RWPE2 (cell line): ENCODE results near the gene SLC2A6.

ENCODE experiments used
- ATAC-seq: fragments of 200-7000 bp; cut with Tn5 transposase; 3 replicates; pipeline ENCODE4 v1.9.1; 2021; ENCODE audit warnings: low read depth
- DNase-seq: peaks from one replicate; pipeline ENCODE4 v3.0.0-alpha.2; 2020; ENCODE audit warnings: low spot score
- H3K27ac ChIP-seq: fragments of 450-650 bp; 2 replicates; pipeline ENCODE4 v1.5.1; 2017; ENCODE audit warnings: mild to moderate bottlenecking; ENCODE audit not compliant: poor library complexity, severe bottlenecking
- H3K27me3 ChIP-seq: fragments of 250-450 bp; sonication (Bioruptor Pico); 2 replicates; pipeline ENCODE4 v1.5.1; 2021; ENCODE audit warnings: mild to moderate bottlenecking, moderate library complexity; ENCODE audit not compliant: insufficient read depth, poor library complexity, severe bottlenecking
- H3K36me3 ChIP-seq: fragments of 250-450 bp; sonication (Bioruptor Pico); 2 replicates; pipeline ENCODE4 v1.5.1; 2020; ENCODE audit warnings: low read depth, mild to moderate bottlenecking, moderate library complexity
- H3K4me1 ChIP-seq: fragments of 250-450 bp; sonication (Bioruptor Pico); 2 replicates; pipeline ENCODE4 v1.5.1; 2021; ENCODE audit warnings: mild to moderate bottlenecking, moderate library complexity; ENCODE audit not compliant: insufficient read depth, poor library complexity, severe bottlenecking
- H3K4me3 ChIP-seq: fragments of 250-450 bp; sonication (Bioruptor Pico); 2 replicates; pipeline ENCODE4 v1.5.1; 2021; ENCODE audit warnings: mild to moderate bottlenecking, moderate library complexity; ENCODE audit not compliant: severe bottlenecking
- H3K9me3 ChIP-seq: fragments of 250-450 bp; sonication (Bioruptor Pico); 2 replicates; pipeline ENCODE4 v1.5.1; 2021; ENCODE audit warnings: mild to moderate bottlenecking, moderate library complexity; ENCODE audit not compliant: severe bottlenecking
- CTCF ChIP-seq: fragments of 450-650 bp; IDR thresholded peaks from one replicate; pipeline ENCODE4 v1.5.1; 2017; ENCODE audit warnings: mild to moderate bottlenecking, moderate library complexity; ENCODE audit not compliant: poor library complexity, severe bottlenecking

Gene SLC2A6

GRCh38 chr9:133518200-133518599 lies 39.3 kb upstream of the SLC2A6 start:
- TF ChIP-seq CTCF, result no peak
- H3K27ac ChIP-seq, result no peak overlapping the region
- no peaks in the 10 kb centered on the region for H3K9me3 ChIP-seq
- ATAC-seq (no peak), DNase-seq (no peak)
- H3K4me3 ChIP-seq, result no peak overlapping the region
- no peaks in the 10 kb centered on the region for H3K36me3 ChIP-seq
- no peaks in the 10 kb centered on the region for H3K27me3 ChIP-seq
- no peaks in the 10 kb centered on the region for H3K4me1 ChIP-seq

- no peak for TF ChIP-seq CTCF
- Histone ChIP-seq H3K27me3 (no peaks in the 10 kb centered on the region), H3K4me1 (no peaks in the 10 kb centered on the region), H3K9me3 (no peaks in the 10 kb centered on the region), H3K36me3 (no peaks in the 10 kb centered on the region), H3K4me3 (no peak overlapping the region), H3K27ac (no peak overlapping the region)
- ATAC-seq (no peak), DNase-seq (no peak)
These were observed 38.8 kb upstream of the SLC2A6 start for GRCh38 chr9:133517711-133518110.

GRCh38 chr9:133516961-133517350 lies 38.1 kb upstream of the SLC2A6 start:
- ATAC-seq, result no peak
- no peaks in the 10 kb centered on the region for H3K9me3 ChIP-seq
- no peak overlapping the region for H3K27ac ChIP-seq
- no peaks in the 10 kb centered on the region for H3K27me3 ChIP-seq
- H3K36me3 ChIP-seq, result no peaks in the 10 kb centered on the region
- H3K4me1 ChIP-seq, result no peaks in the 10 kb centered on the region
- no peak for TF ChIP-seq CTCF
- no peak for DNase-seq
- H3K4me3 ChIP-seq, result no peak overlapping the region

- no peak overlapping the region for H3K4me3 ChIP-seq
- H3K27me3 ChIP-seq, result no peaks in the 10 kb centered on the region
- TF ChIP-seq CTCF, result no peak
- no peaks in the 10 kb centered on the region for H3K4me1 ChIP-seq
- ATAC-seq, result no peak
- H3K27ac ChIP-seq, result no peak overlapping the region
- H3K36me3 ChIP-seq, result no peaks in the 10 kb centered on the region
- H3K9me3 ChIP-seq, result no peaks in the 10 kb centered on the region
- no peak for DNase-seq
These were observed 37.5 kb upstream of the SLC2A6 start for GRCh38 chr9:133516256-133516960.

- H3K36me3 ChIP-seq, result no peaks in the 10 kb centered on the region
- H3K4me3 ChIP-seq, result no peak overlapping the region
- no peaks in the 10 kb centered on the region for H3K27me3 ChIP-seq
- TF ChIP-seq CTCF, result no peak
- H3K27ac ChIP-seq, result no peak overlapping the region
- DNase-seq (no peak), ATAC-seq (no peak)
- H3K9me3 ChIP-seq, result no peaks in the 10 kb centered on the region
- H3K4me1 ChIP-seq, result no peaks in the 10 kb centered on the region
These were observed 36.8 kb upstream of the SLC2A6 start for GRCh38 chr9:133515615-133516255.
